ENCODE measurements around the gene PREX1.

GRCh38 chr20:48582673-48582985, 245.2 kb downstream of the PREX1 start:
- TF ChIP-seq CTCF (IDR thresholded peaks at IDR 0.05) (no peak), POLR2A (IDR thresholded peaks at IDR 0.05) (no peak)
